Measurements from ENCODE around the gene PCDH9. TPM values are rescaled to one million over a fixed set of nuclear protein-coding genes. Genes with fewer than 3 reads are reported as not detected.

PCDH9 gene
- total RNA-seq, 1 experiment from 2014 or later, result 0.11 TPM

DNA sequence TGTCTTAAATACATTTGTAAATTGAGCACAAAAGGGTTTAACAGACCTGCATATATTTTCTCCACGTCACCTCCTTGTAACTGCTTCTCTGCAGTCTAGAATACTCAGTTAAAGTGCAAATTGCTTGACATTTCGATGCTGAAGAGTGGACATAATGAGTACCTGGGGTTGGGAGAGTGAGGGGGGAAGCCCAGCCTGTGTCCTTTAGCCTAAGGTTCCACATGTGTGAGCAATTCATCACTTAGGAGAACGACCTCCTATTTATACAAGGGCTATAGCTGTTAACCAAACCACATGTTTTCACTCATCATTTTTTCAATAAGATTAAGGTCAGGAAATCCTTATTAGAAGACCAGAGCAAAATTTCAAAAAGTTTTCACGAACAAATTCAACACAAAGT lies 29.5 kb downstream of the PCDH9 start:
- H3K4me1 ChIP-seq, result no peaks in the 10 kb centered on the region
- no peaks in the 10 kb centered on the region for H3K36me3 Mint-ChIP-seq (ENCODE audit: insufficient read depth, unreplicated experiment)
- POLR2A ChIA-PET, result no interaction called here
- no peaks in the 10 kb centered on the region for H3K4me1 Mint-ChIP-seq (ENCODE audit: low read depth, unreplicated experiment)
- H3K36me3 ChIP-seq (ENCODE audit: control insufficient read depth, insufficient read depth, low read length), result no peaks in the 10 kb centered on the region
- no TSS peak for BruUV-seq (replicated peaks)
- no peak overlapping the region for H3K27ac Mint-ChIP-seq (ENCODE audit: unreplicated experiment)
- no peaks in the 10 kb centered on the region for H3K27me3 ChIP-seq (replicated peaks; ENCODE audit: control insufficient read depth, insufficient read depth, low read length)
- DNase-seq, result no peak
- no peaks in the 10 kb centered on the region for H3K9me3 Mint-ChIP-seq (ENCODE audit: unreplicated experiment)
- H3K4me3 ChIP-seq (ENCODE audit: low read depth, low read length), result no peak overlapping the region
- intact Hi-C loops (cut with micrococcal nuclease; ENCODE audit: unreplicated experiment), result no loop called here
- H3K9me3 ChIP-seq, result no peaks in the 10 kb centered on the region
- no peaks in the 10 kb centered on the region for H3K27me3 Mint-ChIP-seq (ENCODE audit: insufficient read depth, unreplicated experiment)
- TF ChIP-seq, protein P1, sequence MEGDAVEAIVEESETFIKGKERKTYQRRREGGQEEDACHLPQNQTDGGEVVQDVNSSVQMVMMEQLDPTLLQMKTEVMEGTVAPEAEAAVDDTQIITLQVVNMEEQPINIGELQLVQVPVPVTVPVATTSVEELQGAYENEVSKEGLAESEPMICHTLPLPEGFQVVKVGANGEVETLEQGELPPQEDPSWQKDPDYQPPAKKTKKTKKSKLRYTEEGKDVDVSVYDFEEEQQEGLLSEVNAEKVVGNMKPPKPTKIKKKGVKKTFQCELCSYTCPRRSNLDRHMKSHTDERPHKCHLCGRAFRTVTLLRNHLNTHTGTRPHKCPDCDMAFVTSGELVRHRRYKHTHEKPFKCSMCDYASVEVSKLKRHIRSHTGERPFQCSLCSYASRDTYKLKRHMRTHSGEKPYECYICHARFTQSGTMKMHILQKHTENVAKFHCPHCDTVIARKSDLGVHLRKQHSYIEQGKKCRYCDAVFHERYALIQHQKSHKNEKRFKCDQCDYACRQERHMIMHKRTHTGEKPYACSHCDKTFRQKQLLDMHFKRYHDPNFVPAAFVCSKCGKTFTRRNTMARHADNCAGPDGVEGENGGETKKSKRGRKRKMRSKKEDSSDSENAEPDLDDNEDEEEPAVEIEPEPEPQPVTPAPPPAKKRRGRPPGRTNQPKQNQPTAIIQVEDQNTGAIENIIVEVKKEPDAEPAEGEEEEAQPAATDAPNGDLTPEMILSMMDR (IDR thresholded peaks at IDR 0.05; ENCODE audit: insufficient read depth in 1 of 2, low read depth in 1 of 2, low read length in 1 of 2, severe bottlenecking in 1 of 2, unreplicated experiment in 1 of 2), result no peak
- CTCF ChIA-PET, result interaction anchor here (0.6 kb wide), 1 partner anchor 22 kb away, joined by 3 read pairs; no protein-coding TSS in a partner anchor
- H3K4me3 Mint-ChIP-seq (ENCODE audit: unreplicated experiment), result no peak overlapping the region

DNA sequence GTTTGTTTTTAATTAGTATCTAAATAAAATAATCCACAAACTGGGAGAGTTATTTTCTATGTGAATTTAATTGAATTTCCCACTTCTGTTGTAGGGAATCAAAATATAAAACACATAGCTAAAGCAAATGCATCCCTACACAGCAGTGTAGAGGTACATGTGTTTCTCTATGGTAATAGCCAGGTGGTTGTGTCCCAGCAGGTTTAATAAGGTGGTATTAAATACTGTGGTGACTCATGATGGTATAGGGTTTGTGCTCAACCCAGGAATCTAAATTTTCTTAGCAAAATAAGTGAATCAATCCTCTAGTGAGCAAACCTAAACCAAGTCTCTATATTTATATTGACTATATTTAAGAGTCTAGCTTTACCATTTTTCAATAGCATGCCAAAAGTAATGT lies 30.0 kb downstream of the PCDH9 start:
- intact Hi-C loops (cut with micrococcal nuclease; ENCODE audit: unreplicated experiment), result no loop called here
- CTCF ChIA-PET, result interaction anchor here (0.6 kb wide), 1 partner anchor 22 kb away, joined by 3 read pairs; no protein-coding TSS in a partner anchor
- no peaks in the 10 kb centered on the region for H3K9me3 ChIP-seq
- no TSS peak for BruUV-seq (replicated peaks)
- Mint-ChIP-seq H3K9me3 (ENCODE audit: unreplicated experiment) (no peaks in the 10 kb centered on the region), H3K27me3 (ENCODE audit: insufficient read depth, unreplicated experiment) (peaks cover 2% of the 10 kb centered on the region), H3K36me3 (ENCODE audit: insufficient read depth, unreplicated experiment) (no peaks in the 10 kb centered on the region), H3K4me3 (ENCODE audit: unreplicated experiment) (no peak overlapping the region), H3K27ac (ENCODE audit: unreplicated experiment) (no peak overlapping the region), H3K4me1 (ENCODE audit: low read depth, unreplicated experiment) (no peaks in the 10 kb centered on the region)
- DNase-seq, result no peak
- TF ChIP-seq, protein P1 (IDR thresholded peaks at IDR 0.05; ENCODE audit: insufficient read depth in 1 of 2, low read depth in 1 of 2, low read length in 1 of 2, severe bottlenecking in 1 of 2, unreplicated experiment in 1 of 2), result no peak
- no peak overlapping the region for H3K4me3 ChIP-seq (ENCODE audit: low read depth, low read length)
- H3K27me3 ChIP-seq (replicated peaks; ENCODE audit: control insufficient read depth, insufficient read depth, low read length), result no peaks in the 10 kb centered on the region
- no peaks in the 10 kb centered on the region for H3K4me1 ChIP-seq
- no peaks in the 10 kb centered on the region for H3K36me3 ChIP-seq (ENCODE audit: control insufficient read depth, insufficient read depth, low read length)
- POLR2A ChIA-PET, result no interaction called here

DNA sequence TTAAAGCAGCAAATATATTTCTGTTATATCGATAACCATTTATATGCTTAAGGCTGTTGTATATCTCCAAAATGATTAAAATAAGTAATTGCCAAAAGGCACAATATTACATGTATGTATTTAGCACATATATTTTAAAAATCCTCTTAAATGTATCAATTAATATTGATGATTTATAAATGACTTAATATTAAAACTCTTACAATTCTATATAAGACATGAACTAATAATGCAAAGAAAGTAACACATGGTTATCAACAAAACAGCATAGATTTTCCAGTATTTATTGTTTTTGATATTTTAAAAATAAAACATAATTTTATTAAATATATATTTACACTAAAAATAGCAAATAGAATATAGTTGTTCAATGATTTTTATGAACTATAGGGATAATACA lies 32.4 kb downstream of the PCDH9 start:
- BruUV-seq (replicated peaks), result no TSS peak
- Mint-ChIP-seq H3K27ac (ENCODE audit: unreplicated experiment) (no peak overlapping the region), H3K27me3 (ENCODE audit: insufficient read depth, unreplicated experiment) (peaks cover 3% of the 10 kb centered on the region), H3K4me1 (ENCODE audit: low read depth, unreplicated experiment) (no peaks in the 10 kb centered on the region), H3K36me3 (ENCODE audit: insufficient read depth, unreplicated experiment) (no peaks in the 10 kb centered on the region), H3K9me3 (ENCODE audit: unreplicated experiment) (no peaks in the 10 kb centered on the region), H3K4me3 (ENCODE audit: unreplicated experiment) (no peak overlapping the region)
- Histone ChIP-seq H3K36me3 (ENCODE audit: control insufficient read depth, insufficient read depth, low read length) (no peaks in the 10 kb centered on the region), H3K27me3 (replicated peaks; ENCODE audit: control insufficient read depth, insufficient read depth, low read length) (no peaks in the 10 kb centered on the region), H3K4me1 (no peaks in the 10 kb centered on the region; the same call in 1 of the 2 replicates), H3K9me3 (no peaks in the 10 kb centered on the region), H3K4me3 (ENCODE audit: low read depth, low read length) (no peak overlapping the region)
- intact Hi-C loops (cut with micrococcal nuclease; ENCODE audit: unreplicated experiment), result no loop called here
- DNase-seq, result no peak
- TF ChIP-seq, protein P1 (IDR thresholded peaks at IDR 0.05; ENCODE audit: insufficient read depth in 1 of 2, low read depth in 1 of 2, low read length in 1 of 2, severe bottlenecking in 1 of 2, unreplicated experiment in 1 of 2), result no peak
- POLR2A ChIA-PET, result no interaction called here
- CTCF ChIA-PET, result no interaction called here

Data from Caco-2 (cell line).